Hematopoietic multipotent progenitor cell treated with erythropoietin and hydrocortisone succinate and interleukin-3 and kit ligand, for 17 days (in vitro differentiated cells): ENCODE data around the gene SEMA3D.

Source experiments
- DNase-seq: peaks from one replicate; pipeline ENCODE4 v3.0.0-alpha.2; 2015; ENCODE audit warnings: low spot score

The SEMA3D gene

DNA sequence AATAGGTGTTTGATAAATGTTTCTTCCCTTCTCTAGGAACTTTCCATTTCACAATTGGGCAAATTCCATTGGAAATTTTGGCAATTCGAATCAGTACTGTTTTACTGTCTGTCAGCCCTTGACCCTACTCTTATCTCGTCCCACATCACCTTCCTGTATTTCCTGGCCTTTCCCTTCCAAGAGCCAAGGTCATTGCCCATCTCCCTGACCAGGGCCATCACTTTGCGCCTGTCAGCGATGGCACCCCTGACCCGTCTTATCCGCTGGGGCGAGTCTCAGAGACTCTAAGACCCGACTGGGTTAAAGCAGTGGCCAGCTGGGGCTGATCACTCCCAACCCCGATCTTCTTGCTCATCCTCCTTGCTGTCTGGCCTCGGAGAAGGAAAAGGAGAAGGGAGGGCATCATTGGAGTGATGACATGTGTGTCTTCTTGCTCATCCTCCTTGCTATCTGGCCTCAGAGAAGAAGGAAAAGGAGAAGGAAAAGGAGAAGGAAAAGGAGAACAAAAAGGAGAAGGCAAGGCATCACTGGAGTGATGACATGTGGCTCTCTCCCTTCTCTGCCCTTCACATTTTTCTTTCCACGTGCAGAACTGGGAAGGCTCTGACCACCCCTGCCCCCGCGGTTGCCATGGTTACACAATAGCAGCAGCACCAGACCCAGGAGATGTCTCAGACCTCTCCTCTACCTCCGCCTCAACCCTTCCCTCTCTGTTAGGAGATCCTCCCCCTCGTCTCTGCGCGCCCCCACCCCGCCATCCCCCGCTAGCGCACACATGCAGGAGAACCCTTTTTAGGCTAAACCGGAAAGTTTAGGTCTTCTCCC, 2.0 kb downstream of the SEMA3D start:
- DNase-seq: no peak

DNA sequence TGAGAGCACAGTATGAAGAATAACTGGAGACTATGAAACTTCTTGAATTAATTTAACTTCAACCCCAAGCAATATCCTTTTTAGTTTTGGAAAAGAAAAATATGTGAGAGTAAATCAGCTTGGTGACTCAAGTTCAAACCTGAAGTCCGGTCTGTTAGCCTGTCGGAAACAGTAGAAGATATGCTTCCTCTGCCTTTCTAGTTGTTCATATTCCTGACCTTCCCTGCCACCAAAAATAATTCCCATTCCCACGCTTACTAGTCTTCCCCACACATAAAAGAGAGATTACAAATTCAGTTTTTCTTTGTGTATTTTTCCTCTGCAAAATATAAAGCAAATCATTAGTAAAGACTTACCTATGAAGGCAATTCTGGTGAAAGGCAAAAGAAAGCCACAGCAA, 3.6 kb downstream of the SEMA3D start:
- no peak for DNase-seq

DNA sequence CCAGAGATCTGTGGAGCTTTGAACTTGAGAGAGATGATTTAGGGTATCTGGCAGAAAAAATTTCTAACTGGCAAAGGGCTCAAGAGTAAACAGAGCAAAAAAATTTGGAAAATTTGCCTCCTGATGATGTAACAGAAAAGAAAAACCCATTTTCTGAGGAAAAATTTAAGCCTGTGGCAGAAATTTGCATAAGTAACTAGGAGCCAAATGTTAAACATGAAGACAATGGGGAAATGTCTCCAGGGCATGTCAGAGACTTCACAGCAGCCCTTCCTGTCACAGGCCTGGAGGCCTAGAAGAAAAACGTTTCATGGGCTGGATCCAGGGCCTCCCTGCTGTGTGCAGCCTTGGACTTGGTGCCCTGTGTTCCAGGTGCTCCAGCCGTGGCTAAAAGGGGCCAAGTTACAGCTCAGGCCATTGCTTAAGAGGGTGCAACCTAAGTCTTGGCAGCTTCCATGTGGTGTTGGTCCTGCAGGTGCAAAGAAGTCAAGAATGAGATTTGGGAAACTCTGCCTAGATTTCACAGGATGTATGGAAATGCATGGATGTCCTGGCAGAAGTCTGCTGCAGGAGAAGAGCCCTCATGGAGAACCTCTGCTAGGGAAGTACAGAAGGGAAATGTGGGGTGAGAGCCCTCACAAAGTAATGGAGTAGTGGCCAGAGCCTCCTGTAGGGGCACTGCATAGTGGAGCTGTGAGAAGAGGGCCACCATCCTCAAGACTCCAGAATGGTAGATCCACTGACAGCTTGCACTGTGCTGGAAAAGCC, 8.1 kb downstream of the SEMA3D start:
- no peak for DNase-seq

DNA sequence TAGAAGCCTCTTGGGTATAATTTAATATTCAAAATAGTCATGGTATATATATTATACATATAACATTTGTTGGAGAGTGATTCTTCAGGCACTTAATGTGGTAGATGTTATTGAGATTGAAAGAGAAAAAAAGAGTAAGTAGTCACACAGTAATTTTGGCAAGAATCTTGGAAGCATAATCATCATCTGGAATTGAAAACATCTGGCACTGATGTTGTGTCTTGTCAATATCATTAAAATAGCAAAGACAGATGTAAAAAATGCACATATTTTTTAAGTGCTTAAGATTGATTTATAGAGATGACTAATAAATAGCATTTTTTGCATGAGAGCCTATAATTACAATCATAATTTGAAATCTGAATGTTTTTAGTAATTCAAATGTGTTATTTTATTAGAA, 9.5 kb downstream of the SEMA3D start:
- DNase-seq: no peak

DNA sequence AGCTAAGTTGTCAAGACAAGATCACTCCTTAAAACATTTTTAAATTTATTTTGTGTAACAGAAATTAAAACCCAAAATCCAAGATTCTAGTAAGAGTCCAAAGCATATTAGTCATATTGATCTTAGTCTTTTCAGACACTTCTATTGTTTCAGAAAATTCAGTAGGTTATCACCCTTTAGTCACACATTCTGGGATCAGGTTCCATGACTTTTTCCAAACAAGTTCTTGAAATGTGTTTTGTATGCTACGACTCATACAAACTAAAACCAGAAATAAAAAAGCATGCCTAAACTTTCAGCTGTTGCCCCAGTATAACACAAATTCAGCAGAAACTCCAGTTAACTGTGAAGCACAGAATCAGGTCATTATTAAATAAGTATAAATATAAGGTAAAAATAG, 10.7 kb downstream of the SEMA3D start:
- DNase-seq: no peak

DNA sequence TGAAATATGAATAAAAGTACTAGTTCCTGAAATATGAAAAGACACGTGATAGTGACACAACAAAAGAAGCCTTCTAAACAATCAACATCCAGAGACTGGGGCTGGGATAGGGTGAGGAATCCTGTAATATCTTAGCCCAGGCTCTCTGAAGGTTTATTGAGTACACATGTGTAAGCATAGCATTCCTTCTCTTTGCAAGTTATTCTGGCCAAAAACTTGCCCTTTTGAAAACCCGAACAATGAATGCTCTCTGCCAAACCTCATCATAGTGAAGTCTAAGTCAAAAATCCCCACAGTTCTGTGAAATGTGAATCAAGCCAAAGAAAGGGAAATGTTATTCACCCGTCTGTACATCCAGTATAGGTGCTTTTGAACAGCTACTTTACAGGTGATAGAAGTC, 11.6 kb downstream of the SEMA3D start:
- DNase-seq: no peak

DNA sequence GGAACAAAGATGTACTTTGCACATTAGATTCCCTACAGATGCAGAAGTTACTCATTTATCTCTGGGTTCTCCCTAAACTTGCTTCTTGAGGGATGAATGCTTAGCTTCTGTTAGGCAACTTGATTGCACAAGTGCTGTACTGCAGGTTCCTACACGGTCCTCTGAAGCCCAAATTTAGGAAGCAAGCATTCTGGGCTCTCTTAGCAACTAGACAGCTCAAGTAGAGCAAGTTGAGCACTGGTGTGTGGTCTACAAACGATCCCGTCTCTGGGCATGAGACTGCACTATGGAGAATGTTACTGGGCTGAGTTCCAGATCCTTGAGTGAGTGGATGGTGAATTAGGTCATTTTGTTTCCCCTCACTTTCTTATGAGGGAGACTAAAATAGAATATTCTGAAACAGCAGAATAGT, 14.3 kb downstream of the SEMA3D start:
- no peak for DNase-seq

DNA sequence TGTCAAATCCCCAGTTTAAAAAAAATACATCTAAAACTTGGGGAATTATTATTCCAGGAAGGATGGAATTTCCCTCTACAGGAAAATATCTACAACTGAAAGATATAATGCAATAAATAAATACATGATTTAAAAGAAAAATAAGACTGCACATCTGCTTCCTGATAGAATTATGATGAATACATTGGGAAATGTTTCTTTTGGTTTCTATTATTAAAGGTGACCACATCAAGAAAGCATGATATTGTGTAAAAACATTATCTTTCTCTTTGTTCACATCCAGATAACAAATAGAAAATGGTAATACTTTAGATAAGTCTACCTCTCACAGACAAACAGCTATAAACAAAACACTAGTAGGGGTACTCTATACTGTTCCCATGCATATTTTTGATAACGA, 19.2 kb downstream of the SEMA3D start:
- DNase-seq: no peak

DNA sequence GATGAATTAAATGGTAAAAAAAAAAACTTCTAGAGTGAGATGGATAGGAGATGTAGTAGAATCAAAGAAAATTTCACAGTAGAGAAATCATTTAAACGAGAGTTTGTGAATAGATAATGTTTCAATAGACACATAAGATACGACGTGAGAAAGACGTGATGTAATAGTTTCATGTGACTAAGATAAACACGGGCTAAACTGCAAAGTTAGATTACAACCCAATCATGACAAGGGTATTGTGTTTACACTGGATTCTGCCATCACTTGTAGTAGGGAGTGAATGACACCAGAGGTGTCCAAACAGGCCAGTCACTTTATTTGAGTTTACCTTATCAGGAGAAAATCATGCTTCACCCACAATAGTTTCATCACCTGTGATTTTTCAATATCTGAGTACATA, 21.6 kb downstream of the SEMA3D start:
- no peak for DNase-seq

DNA sequence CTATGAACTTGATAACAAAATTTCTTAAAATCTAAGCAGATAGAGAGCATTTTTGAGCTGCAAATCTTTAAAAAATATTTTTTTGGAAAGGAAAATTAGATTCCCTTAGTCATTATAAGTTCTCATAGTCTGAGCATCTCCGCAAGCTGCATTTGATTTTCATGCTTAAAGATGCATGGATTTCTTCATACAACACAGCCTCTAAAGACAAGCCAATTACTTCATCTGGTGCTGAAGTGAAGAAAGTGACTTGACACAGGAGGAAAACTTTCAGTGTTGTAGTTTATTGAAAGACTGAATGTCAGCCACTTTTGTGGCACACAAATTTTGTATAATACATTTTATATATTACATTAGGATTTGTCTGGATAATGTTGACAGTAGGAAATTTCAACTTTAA, 22.5 kb downstream of the SEMA3D start:
- no peak for DNase-seq

DNA sequence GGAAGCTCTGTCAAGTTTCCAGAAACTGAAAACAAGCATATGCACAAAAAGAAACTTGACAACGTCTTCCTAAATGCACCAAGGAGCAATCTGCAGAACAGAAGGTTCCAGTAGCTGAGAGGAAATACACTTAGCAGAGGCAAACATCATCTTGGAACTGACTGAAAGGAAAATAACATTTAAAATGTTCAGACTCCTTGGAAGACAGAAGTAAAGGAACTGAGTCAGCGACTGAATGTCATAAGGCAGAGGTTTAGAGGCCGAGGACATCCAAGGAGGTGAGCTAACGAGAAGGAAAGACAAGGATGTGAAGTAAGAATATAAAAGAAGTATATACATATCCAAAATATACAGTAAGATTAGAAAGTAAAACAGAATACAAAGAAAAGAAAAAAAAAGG, 24.1 kb downstream of the SEMA3D start:
- DNase-seq: no peak

DNA sequence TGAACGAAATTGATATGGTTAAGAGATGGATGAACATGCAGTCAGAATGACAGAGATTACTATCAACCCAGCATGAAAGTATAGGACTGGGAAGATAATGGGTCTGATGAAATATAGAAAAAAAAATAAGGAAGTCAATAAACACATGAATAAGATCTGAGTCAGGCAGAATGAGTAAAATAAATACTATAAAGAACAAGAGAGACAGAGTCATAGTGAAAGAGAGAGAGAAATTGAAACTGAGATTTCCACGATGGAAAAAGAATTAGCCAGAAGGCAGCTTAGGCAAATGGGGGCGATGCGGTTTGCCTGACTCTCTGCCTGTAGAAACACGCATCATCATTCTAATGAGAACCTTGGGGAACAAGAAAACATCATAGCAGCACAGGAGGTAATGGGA, 26.6 kb downstream of the SEMA3D start:
- DNase-seq: no peak

DNA sequence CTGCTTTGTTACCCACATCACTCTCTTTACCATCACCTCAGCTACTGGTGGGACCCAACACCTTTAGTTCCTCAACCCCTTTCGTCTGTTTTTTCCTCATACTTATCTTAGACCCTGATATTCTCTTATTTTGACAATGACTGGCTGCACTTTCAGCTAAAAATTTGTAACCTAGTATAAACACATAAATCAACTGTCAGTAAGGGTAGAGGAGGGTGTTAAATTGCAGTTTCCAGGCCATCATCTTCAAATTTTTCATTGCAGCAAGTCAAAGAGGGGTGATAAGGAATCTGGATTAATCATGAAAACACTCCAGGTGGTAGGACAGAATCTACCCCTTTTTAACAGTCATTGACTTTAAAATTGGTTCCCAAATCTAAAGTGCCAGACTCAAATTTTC, 27.9 kb downstream of the SEMA3D start:
- DNase-seq: no peak

DNA sequence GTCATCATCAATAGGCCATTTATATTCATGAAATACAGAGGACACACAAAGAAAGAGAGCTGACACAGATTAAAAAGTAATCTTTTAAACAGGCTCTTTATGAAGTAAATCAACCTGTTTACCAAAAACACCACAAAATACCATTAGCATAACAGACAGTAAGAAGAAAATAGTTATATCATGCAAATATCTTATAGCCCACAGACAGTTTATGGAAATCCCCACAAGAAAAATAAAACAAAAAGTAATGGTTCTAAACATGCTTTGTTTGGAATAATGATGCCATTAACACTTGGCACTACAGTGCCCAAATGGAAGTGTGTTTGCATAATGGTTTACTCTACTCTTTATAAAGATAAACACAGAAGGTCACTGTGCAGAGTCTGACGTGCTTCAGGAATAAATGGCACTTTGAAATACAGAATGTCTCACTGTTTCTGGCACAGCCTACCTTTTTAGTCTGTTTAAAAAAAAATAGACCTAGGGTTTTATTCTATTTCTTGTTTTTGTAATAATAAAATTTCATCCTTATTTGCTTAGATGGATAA, 30.1 kb downstream of the SEMA3D start:
- DNase-seq: no peak

DNA sequence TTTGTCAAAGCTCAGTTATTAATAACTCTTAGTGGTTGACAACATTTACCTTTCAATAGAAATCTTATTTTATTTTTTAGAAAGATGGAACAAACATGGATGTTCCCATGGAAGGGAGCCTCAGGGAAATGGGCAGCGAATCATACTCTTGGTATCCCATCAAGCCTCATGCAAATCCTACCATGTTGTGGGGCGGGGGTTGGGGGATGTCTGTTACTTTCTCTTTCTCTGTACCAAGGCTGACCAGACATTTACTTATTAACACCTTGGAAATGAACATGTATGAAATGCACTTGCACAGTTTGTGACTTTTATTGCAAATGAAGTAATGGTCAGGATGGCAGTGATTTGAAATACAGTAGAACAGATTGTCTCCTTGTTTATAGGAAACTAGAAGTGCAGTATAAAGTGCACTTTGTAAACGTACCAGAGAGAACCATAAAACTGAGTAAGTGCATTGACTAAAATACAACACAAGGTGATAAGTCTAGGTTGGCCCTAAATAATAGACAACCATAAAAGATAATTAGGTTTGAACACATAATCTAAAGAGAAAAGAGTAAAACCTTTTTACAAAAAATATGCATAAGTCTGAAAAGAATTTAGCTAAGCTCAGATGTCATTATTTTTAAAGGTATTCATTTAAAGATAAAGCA, 32.4 kb downstream of the SEMA3D start:
- no peak for DNase-seq

DNA sequence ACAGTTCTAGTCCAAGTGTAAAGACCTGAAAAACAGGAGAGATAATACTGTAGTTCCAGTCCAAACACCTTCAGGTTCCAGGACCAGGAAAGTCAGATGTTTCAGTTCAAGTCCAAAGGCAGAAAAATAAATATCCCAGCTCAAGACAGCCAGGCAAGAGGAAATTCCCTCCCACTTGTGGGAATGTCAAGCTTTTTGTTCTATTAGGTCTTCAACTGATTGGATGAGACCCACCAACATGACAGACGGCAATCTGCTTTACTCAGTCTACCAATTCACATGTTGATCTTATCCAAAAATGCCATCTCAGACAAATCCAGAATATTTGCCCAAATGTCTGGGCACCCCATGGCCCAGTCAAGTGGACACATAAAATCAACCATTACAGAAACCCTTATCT, 33.1 kb downstream of the SEMA3D start:
- DNase-seq: no peak

DNA sequence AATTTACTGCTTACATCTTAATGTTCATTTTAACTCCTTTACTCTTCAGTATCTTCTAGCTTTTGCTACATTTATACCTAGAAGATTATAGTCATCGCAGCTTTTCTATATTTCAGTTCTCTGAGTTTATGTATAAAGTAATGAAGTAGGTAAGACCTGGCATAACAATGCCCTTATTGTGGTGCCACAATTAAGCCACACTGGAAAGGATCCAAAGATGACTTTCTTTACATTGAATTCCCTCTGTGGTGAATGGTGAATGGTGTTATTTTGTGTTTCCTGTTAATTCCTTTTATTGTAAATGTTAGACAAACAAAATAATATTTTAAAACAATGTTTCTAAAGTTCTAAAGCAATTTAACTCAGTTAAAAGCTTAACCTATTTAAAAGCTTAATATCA, 36.2 kb downstream of the SEMA3D start:
- DNase-seq: no peak

DNA sequence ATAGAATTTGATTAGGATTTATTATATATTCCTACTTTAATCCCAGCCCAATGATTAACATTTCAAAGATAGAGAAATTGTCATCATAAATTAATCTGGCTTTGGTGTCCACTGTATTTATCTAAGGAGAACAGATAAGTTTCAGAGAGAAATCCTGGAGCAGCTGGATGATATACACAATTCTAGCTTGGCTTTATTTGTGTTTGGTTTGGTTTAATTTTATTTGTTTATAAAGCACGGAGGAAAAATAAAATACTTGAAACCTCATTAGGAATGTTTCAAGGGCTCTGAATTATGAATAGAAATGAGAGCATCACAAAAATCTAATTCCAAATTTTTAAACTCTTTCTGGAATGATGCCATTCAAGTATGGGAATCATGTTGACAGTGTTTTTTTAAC, 42.1 kb downstream of the SEMA3D start:
- no peak for DNase-seq

DNA sequence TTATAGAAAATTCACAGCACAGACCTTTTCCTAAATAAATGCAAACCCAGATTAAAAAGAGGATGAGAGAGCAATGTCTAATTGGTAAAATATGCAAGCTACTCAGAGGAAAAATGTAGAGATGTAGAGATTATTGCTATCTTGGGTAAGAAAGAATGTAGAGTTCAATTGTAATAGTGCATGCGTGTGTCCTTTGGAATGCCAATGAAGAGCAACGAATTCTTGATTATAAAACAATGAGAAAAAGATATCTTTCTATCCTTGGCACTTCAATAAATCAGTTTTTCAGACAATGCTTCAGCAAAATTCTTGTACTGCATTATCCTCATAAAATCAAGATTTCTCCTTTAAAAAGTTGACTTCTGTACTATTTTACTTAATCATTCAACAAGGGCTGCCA, 50.9 kb downstream of the SEMA3D start:
- DNase-seq: no peak

DNA sequence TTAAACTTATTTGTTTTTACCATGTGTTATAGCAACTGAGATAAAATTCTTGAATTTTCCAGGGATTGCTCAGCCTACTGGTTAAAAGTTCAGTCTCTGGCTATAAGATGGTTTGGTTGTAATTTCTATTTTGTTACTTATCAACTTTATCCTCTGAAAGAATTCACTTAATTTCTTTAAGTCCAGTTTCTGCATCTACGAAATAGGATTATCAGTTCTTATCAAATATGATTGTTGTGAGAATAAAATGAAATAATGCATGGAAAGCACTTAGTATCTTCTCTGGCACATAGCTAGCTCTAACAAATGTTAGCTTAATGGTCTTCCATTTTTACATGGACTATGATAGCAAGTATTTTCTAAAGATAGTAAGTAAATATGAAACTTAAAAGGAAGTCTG, 53.3 kb downstream of the SEMA3D start:
- DNase-seq: no peak

DNA sequence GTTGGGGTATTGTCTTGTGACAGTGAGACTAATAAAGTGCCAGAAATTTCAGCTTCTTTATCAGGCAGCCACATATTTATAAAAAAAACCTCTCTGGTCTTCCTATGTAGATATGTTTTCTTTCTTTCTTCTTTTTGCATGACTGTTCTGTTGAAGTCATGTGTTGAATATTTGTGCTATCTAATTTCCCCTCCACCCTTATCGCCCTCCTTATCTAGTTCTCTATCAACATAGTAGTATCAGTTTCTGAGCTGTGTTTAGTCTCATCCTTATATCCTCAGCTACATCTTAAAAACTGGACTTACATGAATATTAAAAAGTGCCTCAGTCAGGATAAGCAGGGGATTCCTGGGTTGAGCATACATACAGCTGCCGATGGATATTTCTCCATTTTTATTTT, 53.9 kb downstream of the SEMA3D start:
- DNase-seq: no peak

DNA sequence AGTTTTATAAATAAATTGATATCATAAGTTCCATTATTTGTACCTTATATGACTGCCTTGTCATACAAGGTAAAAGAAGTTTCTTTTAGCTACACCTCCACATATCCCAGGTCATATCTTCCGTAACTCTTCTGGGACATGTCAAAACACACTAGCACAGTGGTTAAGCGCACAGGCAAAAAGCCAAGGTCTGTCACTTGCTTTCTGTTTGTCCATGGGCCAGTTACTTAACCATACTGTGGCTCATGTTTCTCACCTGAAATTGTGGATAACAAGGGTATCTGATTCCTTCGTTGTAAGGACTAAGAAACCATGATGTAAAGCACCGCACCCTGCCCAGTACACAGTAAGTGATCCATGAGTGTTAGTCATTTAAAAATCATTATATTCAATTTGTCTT, 56.2 kb downstream of the SEMA3D start:
- no peak for DNase-seq

DNA sequence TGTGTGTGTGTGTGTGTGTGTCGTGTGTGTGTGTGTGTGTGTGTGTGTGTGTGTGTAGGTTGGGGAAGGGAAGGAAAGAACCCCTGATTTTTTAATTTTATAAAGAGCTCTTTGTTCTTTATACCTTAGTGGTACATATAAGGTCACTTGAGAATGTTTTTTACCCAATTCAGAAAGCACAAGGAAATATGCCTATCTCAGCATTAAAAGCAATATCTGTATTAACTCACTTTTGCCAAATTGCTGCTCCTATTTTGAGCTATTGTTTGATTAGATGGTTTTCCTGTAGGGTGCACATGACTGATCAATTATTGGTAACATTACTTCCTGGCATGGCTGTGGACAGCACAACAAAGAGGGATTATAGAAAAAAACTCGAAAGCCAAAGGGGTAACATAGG, 60.5 kb downstream of the SEMA3D start:
- DNase-seq: no peak
